HG03565 (cell line): ENCODE data around the gene CRYAB.
"Not testable (repeated sequence)": the region's sequence is repeated elsewhere in the genome, so short reads cannot be mapped to it uniquely, and the experiment has no call there.

Experiments used
- ATAC-seq: cut with Tn5 transposase; IDR thresholded peaks from one replicate; pipeline ENCODE4 v1.9.1; 2021; ENCODE audit warnings: mild to moderate bottlenecking, moderate library complexity; ENCODE audit not compliant: unreplicated experiment

CRYAB gene

DNA sequence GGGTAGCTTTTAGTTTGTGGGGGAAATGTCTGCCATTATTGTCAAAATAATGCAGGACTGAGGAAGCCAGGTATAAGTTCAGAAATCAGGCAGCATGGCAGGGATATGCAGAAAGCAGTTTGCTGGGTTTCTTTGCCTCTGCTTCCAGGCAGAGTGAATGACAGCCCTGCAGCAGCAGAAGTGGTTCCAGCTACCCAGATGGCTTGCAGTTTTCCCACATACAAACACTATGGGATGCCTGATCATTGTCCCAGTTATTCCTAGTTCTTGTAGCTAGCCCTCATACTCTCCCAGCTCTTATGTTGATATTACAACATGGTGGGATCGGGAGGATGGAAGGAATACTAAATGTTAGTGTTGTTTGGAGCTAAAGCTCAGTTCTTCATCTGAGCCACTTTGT lies 22.7 kb upstream of the CRYAB start:
- no peak for ATAC-seq

DNA sequence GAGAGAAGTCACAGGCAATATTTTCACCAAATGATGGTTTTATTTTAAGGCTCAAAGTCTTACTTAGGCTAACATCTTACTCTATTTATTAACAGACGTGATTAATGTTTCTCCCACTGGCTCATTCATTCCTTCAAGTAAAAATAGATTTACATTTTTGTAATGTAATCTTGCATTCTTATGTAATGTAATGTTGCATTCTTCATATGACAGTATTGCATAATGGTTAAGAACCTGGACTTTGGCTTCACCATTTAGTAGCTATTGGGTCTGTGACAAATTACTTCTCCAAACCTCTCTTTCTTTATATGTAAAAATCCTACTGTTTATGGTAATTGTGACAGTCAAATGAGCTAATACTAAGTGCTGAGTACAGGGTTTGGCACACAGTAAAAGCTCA lies 22.3 kb upstream of the CRYAB start:
- ATAC-seq, result no peak

DNA sequence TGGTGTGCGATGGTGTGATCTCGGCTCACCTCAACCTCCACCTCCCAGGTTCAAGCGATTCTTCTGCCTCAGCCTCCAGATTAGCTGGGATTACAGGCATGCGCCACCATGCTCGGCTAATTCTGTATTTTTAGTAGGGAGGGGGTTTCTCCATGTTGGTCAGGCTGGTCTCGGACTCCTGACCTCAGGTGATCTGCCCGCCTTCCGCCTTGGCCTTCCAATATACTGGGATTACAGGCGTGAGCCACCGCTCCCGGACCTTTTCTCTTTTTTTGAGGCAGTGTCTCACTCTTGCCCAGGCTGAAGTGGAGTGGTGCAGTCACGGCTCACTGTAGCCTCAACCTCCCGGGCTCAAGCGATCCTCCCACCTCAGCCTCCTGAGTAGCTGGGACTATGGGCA lies 21.6 kb upstream of the CRYAB start:
- ATAC-seq, result not testable (repeated sequence)

DNA sequence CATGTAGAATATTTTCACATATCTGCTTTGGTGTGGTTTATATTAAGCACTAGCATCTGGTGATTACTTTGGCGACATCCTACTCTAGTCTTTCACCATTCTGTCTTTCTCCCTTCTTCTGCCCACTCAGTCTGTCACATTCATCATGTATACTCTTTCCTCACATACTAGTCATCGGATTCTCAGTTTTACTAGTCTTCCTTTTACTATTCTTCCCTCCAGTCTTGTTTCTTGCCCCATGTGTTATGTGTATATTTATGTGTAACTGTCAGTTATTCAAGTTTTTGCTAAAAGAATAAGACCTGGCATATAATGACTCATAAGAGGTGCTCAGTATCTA lies 21.0 kb upstream of the CRYAB start:
- ATAC-seq, result no peak

DNA sequence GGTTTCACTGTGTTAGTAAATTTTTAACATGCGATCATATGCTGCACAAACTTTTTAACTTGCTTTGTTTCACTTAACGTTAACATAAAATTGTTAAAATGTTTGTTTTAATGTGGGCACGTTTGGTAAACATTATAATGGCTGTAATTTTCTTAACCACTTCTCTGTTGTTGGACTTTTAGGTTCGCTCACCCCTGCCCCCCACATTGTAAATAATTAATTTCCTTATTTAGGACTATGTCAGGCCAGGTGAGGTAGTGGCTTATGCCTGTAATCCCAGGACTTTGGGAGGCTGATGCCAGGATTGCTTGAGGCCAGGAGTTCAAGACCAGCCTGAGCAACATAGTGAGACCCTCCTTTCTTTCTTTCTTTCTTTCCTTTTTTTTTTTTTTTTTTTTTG lies 18.9 kb upstream of the CRYAB start:
- no peak for ATAC-seq

DNA sequence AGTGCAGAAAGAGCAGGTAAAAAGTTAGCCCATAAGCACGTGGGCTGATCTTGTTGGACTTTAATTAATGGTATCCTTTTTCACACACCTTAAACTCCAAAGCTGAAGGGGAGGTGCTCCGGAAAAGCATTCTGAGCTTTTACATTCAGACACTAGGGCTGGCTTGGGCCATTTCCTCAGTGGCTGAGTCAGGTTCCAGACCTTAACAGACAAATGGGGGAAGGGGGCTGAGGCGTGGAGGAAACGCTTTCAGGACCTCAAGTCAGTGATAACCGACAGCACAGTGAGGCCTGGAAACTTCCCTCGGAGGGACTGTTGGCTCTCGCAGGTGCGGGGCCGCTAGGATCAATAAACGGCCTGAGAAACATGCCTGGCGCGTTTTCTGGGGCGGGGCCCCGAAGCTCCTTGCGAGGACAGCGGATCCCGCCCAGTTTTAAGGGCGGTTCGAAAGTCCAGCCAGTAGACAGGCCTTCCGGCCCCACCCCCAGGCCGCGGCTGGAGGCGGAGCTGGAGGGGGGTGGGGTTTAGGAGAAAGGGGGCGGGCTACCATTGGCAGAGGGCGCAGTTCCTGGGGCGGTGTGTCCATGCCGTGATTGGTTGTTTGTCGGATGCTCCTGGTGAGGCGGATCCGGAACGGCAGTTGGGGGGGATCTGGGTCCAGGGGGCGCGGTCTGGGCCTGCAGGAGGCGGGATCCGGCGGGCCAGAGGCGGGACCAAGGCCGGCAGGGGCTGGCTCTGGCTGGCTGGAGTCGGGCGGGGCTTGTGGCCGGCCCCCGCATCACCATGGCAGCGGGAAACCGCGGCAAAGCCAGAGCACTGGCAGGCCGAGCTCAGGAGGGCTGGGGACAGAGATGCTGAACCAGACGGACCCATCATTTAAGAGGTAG lies 15.2 kb upstream of the CRYAB start:
- ATAC-seq, result peak; percentile 84

DNA sequence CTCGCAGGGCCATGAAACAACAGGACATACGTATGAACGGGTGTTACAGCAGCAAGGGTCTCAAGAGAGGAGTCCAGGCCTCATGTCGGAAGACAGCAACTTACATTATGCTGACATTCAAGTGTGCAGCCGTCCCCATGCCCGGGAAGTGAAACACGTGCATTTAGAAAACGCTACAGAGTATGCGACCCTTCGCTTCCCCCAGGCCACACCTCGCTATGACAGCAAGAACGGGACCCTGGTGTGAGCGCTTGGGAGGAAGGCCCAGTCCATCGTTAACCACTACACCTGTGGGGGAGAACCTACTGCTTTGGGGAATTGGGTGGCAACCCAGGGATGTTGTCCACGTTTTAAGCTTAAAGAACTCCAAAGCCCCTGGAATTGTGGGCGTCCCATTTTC lies 14.4 kb upstream of the CRYAB start:
- no peak for ATAC-seq

DNA sequence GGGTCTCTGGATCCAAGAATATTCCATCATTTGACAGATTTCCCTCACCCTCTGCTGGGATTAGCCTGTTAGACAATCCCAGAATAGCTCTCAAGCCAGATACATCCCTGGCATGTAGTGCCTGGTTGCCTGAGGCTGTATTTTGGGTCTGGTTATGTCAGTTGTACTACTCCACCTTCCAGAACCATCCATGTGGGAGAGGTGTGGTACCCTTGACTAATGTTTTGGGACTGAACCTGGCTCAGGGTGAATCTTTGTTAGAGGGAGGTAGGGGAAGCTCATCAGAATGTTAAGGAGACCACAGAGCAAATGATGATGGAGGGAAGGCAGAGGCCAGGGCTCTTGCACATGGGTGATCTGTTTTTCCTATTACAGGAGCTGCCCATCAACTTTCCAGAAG lies 12.4 kb upstream of the CRYAB start:
- ATAC-seq, result no peak

DNA sequence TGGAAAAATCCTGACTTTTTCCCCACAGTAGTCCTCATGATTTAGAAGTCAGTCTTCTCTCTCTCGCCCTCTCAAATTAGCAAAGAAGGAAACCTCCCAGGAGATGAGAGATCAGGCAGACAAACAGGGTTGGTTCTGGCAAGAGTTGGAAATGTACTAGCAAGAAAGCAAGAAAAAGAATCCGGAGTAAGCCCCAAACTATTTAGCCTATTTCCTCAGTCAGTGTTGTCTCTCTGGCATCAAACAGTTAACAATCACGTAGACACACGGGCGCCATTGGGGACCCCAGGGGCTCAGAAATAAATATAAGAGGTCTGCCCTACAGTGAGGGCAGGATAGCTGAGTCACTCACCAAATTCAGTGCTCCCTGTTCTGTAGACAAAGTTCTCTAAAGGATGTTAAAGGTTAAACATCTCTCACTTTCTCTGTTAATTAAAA lies 11.8 kb upstream of the CRYAB start:
- no peak for ATAC-seq

DNA sequence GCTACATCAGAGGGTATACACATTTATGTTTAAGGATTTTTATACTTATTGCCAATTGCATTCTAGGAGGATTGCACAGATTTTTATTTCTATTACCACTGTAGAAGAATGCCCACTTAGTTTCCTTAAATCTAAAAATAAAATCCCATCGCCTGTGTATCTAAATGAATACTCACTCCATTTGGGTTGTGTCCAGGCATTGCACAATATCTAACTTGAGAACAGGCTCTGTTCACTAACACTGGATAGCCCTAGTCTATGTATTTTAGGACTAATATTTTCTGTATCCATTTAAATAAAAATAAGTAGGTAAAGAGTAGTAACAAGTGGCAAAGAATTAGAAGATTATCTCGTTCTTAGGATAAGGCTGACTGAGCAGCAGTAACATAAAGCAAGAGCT lies 11.2 kb upstream of the CRYAB start:
- no peak for ATAC-seq

DNA sequence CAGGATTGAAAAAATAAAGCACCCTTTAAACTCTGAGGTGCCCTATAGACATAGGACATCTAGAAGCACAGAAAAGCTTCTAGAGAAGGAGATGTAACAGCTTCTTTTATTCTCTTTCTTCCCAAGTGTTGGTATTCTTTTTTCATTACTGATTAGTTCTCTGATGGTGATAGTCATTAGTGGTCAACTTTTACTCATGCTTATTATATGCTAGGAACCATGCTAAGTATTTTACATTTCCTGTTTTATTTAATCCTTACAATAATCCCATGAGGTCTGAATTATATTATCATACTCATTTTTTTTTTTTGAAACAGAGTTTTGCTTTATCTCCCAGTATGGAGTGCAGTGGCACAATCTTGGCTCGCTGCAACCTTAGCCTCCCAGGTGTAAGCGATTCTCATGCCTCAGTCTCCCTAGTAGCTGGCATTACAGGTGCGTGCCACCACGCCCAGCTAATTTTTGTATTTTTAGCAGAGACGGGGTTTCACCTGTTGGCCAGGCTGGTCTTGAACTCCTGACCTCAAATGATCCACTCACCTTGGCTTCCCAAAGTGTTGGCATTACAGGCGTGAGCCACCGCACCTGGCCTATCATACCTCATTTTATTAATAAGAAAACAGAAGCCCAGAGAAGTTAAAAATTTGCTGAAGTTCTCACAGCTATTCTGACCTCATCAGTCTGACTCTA lies 10.1 kb upstream of the CRYAB start:
- ATAC-seq, result no peak

DNA sequence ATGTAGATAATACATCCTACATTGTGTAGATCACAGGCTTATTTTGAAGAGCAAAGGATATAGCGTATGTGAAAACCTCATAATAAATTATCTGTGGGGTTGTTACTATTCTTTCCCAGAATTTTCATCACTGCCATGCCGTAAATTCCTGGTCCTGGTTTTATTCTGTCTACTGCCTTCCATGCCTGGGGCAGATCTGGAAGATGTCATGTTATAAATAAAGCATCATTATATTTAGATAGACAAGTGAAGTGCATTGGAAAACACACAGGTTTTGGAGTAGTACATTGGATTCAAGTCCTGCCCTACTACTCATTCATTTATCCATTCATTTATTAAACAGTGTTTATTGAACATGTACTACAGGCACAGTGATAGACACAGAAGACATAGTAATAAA lies 9.3 kb upstream of the CRYAB start:
- no peak for ATAC-seq

DNA sequence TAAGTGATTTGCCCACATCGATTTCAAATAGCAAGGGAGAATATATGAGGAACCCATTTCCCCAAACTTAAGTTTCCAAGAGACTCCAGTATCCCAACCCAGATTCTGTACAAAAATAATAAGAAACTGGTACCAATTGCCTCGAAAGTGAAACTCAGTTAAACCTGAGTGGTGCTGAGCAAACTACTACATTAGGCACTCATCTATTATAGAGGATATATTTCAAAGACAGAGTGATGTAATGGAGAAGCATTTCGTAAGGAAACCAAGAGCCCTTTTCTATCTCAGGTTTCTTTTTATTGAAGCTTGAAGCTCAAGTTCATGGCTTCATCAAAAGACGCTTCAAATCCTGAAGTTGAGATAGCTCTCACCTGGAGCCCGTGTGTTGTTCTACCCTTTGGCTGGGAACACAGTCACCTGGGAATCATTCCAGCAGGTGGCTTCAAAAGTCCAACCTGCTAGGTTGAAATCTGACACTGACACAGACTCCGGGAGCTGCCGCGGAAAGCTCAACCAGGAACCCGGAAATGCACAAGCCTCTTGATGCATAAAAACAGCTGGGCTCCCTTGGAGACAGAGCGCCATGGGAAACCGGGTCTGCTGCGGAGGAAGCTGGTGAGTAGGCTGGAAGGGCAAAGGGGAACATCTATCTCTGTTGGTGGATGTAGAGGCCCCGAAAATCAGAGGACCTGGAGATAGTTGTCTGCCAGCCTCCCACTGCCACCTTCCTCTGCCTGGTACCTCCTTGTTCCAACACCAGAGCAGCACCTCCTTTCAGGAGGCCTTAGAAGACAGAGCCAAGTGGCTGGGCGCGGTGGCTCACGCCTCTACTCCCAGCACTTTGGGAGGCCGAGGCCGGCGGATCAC lies 7.1 kb upstream of the CRYAB start, which contains the start of gene C11orf52:
Gene C11orf52, plus strand, starts transcription at position 524 of the 867 bp plus-strand sequence. Its CDS starts 60 bp downstream, at position 584.
- no peak for ATAC-seq

DNA sequence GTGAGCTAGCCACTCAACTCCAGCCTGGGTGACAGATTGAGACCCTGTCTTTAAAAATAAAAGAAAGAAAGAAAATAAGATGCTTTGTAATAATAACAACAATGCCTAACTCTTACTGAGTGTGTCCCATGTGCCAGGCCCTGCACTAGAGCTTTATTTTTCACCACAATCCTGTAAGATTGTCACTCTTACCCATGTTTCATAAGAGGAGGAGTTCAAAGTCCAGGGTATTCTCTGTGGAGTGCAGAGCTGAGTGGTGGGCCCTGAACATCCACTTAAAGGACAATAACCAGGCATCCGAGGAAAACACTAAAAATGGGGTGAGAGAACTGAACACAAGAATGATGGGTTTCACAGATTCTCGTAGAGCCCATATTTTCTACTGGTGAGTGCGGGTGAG lies 6.2 kb upstream of the CRYAB start:
- no peak for ATAC-seq

DNA sequence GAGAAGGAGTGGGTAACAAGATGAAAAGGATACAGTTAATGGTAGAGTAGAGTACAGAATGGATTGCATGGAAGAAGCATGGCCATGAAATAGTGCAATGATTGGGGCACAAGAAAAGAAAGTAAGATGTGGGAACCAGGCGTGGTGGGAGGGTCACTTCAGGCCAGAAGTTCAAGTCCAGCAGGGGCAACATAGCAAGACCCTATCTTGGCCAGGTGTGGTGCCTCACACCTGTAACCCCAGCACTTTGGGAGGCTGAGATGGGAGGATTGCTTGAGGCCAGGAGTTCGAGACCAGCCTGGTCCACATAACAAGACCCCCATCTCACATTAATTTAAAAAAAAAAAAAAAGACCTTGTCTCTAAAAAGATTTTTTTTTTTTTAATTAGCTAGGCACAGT lies 5.7 kb upstream of the CRYAB start:
- no peak for ATAC-seq

DNA sequence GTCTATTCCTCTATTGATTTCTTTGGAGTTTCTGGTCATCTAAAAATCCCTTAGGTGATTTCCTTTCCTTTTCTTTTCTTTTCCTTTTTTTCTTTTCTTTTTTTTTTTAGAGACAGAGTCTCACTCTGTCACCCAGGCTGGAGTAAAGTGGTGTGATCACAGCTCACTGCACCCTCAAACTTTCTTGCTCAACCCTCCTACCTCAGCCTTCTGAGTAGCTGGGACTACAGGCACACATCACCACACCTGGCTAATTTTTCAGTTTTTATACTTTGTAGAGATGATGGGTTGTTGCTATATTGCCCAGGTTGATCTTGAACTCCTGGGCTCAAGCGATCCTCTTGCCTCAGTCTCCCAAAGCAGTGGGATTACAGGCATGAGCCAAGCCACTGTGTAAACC lies 5.2 kb upstream of the CRYAB start:
- ATAC-seq, result no peak

DNA sequence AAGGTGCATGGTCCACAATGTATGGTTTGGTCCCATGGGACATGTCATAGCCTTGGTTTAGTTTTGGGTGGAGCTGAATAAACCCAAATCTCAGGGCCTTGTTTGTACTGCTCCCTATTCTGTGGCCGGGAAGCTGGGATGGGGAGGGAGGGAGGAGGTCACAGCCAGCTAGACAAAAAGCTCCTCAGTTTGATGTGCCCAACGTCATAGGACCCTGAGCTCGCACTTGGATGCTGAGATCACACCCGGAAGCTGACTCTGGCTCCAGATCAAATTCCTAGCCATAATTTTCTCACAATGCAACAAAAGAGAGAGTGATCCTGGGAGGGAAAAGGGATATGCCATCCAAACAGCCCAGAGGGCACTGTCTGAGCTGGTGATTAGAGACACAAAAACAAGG lies 2.4 kb upstream of the CRYAB start:
- ATAC-seq, result no peak

DNA sequence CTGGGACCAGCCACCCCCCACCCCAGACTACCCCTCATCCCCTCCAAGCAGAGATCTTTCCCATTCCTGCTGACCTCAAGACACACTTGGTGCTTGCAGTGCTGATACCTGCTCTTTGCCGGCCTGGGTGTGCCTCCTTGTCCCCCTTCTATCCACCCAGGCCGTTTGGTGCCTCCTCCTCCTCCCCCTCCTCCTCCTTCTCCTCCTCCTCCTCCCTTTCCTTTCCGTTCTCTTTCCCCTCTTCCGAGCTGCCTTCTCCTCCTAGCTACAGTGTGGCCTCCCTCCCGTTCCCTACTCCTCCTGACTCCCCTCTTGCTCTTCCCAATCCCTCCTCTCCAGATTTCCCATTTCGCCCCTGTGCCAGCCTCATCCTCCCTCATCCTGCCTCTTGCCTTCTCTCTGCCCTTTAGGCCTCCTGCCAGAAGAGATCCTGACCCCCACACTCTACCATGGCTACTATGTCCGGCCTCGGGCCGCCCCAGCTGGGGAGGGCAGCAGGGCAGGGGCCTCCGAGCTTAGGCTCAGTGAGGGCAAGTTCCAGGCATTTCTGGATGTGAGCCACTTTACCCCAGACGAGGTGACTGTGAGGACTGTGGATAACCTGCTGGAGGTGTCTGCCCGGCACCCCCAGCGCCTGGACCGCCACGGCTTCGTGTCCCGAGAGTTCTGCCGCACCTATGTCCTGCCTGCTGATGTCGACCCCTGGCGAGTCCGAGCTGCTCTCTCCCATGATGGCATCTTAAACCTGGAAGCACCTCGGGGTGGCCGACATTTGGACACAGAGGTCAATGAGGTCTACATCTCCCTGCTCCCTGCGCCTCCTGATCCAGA lies 1.7 kb upstream of the CRYAB start:
- ATAC-seq, result no peak

DNA sequence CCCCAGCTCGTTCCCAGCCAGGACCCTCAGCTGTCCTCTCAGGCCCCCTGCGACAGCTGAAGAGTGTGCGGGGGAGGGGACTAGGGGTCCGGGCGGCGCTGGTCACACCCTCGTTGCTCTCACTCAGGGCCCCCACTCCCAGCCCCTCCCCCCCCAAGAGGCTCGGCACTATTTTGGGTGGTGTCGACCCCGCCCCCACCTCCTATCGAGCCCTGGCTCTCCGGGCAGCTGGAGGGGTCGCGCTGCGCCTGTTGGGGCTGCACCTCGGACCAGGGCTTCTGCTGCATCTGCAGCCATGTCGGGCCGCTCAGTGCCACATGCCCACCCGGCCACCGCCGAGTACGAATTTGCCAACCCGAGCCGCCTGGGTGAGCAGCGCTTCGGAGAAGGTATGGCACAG lies 965 bp upstream of the CRYAB start, which contains the start of gene HSPB2:
Gene HSPB2, plus strand, starts transcription at position 200 of the 400 bp plus-strand sequence. Its CDS starts 96 bp downstream, at position 296.
- no peak for ATAC-seq
